Keratinocyte (primary cell): Measurements from ENCODE around the gene TAS1R2.

Experiments
- CTCF ChIP-seq, 3 experiments: IDR thresholded peaks in 1 of 3; conservative IDR thresholded peaks in 1 of 3; optimal IDR thresholded peaks in 1 of 3; 2 replicates in 2 of 3; 3 replicates in 1 of 3; pipeline versions ENCODE3 to v1.5.1; 2011; ENCODE audit warnings: low read length in 3 of 3, mild to moderate bottlenecking in 3 of 3, moderate library complexity in 2 of 3, control low read depth in 1 of 3, inconsistent platforms in 1 of 3; ENCODE audit not compliant: insufficient read depth in 2 of 3; ENCODE audit errors: extremely low read depth in 1 of 3
- EZH2 ChIP-seq: IDR thresholded peaks from one replicate; pipeline ENCODE4 v1.6.1; 2012; ENCODE audit warnings: inconsistent platforms, mild to moderate bottlenecking, low read length, moderate library complexity

GRCh38 chr1:18852501-18852900, 7.0 kb downstream of the TAS1R2 start:
- TF ChIP-seq EZH2 (no peak), CTCF (optimal IDR thresholded peaks at IDR 0.05 in 1 of 3, IDR thresholded peaks at IDR 0.05 in 1 of 3, conservative IDR thresholded peaks at IDR 0.05 in 1 of 3; ENCODE audit: extremely low read depth in 1 of 3, insufficient read depth in 2 of 3, low read length in 3 of 3) (no peak)
